HepG2 (cell line): Measurements from ENCODE around the gene SEPHS1. TPM values are rescaled to one million over a fixed set of nuclear protein-coding genes. Genes with fewer than 3 reads are reported as not detected.
A peak's percentile ranks its signal among the peaks of the same experiment; 100 is the strongest.

Experiments
- ATAC-seq: fragments of 200-7000 bp; cut with Tn5 transposase; 3 replicates; pipeline ENCODE4 v1.9.1; 2020; ENCODE audit warnings: mild to moderate bottlenecking, moderate library complexity
- BruUV-seq: library from RNA; stranded (reverse); fragments of 400-500 nt; replicated peaks from 2 replicates; lab custom pipeline; 2021; lab: Mats Ljungman, UMichigan
- CTCF ChIA-PET: fragments of 300-600 bp; formaldehyde crosslinking; extraction: SDS; loops from one replicate; lab custom pipeline; 2021; ENCODE audit warnings: low total read pairs, inconsistent platforms, low intra/inter-chr PET ratio; lab: Yijun Ruan, JAX
- POLR2A ChIA-PET: fragments of 350-600 bp; sonication (Branson Sonifier 250); formaldehyde crosslinking; loops from one replicate; lab custom pipeline; 2020; ENCODE audit warnings: antibody characterized with exemption, inconsistent platforms; lab: Yijun Ruan, JAX
- DNase-seq: peaks from one replicate; pipeline ENCODE4 v3.0.0-alpha.2; 2015; ENCODE audit warnings: low spot score
- FAIRE-seq: peaks from 3 replicates; lab custom pipeline; 2011; peaks lifted over from hg19 to GRCh38; lab: Jason Lieb, UNC
- H2AFZ ChIP-seq: one replicate; pipeline ENCODE4 v1.6.1; 2011; ENCODE audit warnings: low read length, inconsistent platforms
- H3K27ac ChIP-seq: fragments of 300-600 bp; 3 replicates; pipeline ENCODE4 v1.8.0; 2011; ENCODE audit warnings: mixed run types, mild to moderate bottlenecking, mixed read lengths, low read length, inconsistent platforms; ENCODE audit not compliant: insufficient read depth; ENCODE audit errors: extremely low read length
- H3K27me3 ChIP-seq, 2 experiments: fragments of 200-600 bp in 1 of 2; 2 replicates in 1 of 2; 3 replicates in 1 of 2; pipeline versions ENCODE4 v1.6.0 to v1.8.0; 2011; ENCODE audit warnings: low read length in 2 of 2, mild to moderate bottlenecking in 2 of 2, moderate library complexity in 2 of 2, inconsistent platforms in 1 of 2; ENCODE audit not compliant: insufficient read depth in 2 of 2, control insufficient read depth in 1 of 2
- H3K36me3 ChIP-seq, 2 experiments: fragments of 200-600 bp in 1 of 2; replicated peaks in 1 of 2; 2 replicates in 1 of 2; 3 replicates in 1 of 2; pipeline versions ENCODE4 v1.5.1 to v1.8.0; 2011; ENCODE audit warnings: low read length in 2 of 2, inconsistent platforms in 1 of 2; ENCODE audit not compliant: insufficient read depth in 2 of 2, control insufficient read depth in 1 of 2
- H3K4me1 ChIP-seq: 2 replicates; pipeline ENCODE4 v1.5.1; 2012; ENCODE audit warnings: low read length, inconsistent platforms; ENCODE audit not compliant: insufficient read depth
- H3K4me2 ChIP-seq: 2 replicates; pipeline ENCODE4 v1.6.0; 2011; ENCODE audit warnings: low read depth, low read length, inconsistent platforms
- H3K4me3 ChIP-seq, 3 experiments: fragments of 200-600 bp in 1 of 3; sonication (generic), shearing (Covaris generic) in 1 of 3; replicated peaks in 1 of 3; 2 replicates each; pipeline ENCODE4 v1.5.1; 2011 to 2016; ENCODE audit warnings: low read length in 3 of 3, inconsistent platforms in 2 of 3, low read depth in 2 of 3, mild to moderate bottlenecking in 2 of 3, control low read depth in 1 of 3, mixed read lengths in 1 of 3; ENCODE audit not compliant: insufficient read depth in 1 of 3
- H3K79me2 ChIP-seq: one replicate; pipeline ENCODE4 v1.6.1; 2011; ENCODE audit warnings: low read length, inconsistent platforms; ENCODE audit not compliant: insufficient read depth
- H3K9ac ChIP-seq: 2 replicates; pipeline ENCODE4 v1.6.0; 2011; ENCODE audit warnings: mild to moderate bottlenecking, low read depth, low read length, inconsistent platforms; ENCODE audit not compliant: insufficient read depth
- H3K9me3 ChIP-seq: 2 replicates; pipeline ENCODE4 v1.5.1; 2012; ENCODE audit warnings: mild to moderate bottlenecking, low read length
- H4K20me1 ChIP-seq: 2 replicates; pipeline ENCODE4 v1.6.0; 2011; ENCODE audit warnings: inconsistent platforms, mild to moderate bottlenecking, low read length, moderate library complexity; ENCODE audit not compliant: insufficient read depth
- AGO2 ChIP-seq: fragments of 200-400 bp; formaldehyde crosslinking; optimal IDR thresholded peaks from 2 replicates; pipeline ENCODE3; 2017; ENCODE audit warnings: mild to moderate bottlenecking, low read depth, low read length, moderate library complexity
- NFYB ChIP-seq: sonication (generic); formaldehyde crosslinking; IDR thresholded peaks from 2 replicates; pipeline ENCODE4 v1.4.0; 2020; ENCODE audit warnings: missing genetic modification reagents
- SMAD1 ChIP-seq: sonication (generic); formaldehyde crosslinking; IDR thresholded peaks from 2 replicates; pipeline ENCODE4 v1.4.0; 2020; ENCODE audit warnings: missing genetic modification reagents, low read depth, mild to moderate bottlenecking, borderline replicate concordance
- SRY ChIP-seq: sonication (generic); formaldehyde crosslinking; IDR thresholded peaks from 2 replicates; pipeline ENCODE4 v1.8.0; 2022; ENCODE audit warnings: mild to moderate bottlenecking, missing genetic modification reagents
- ZIK1 ChIP-seq: sonication (generic); formaldehyde crosslinking; IDR thresholded peaks from 2 replicates; pipeline ENCODE4 v1.5.0; 2020; ENCODE audit warnings: mild to moderate bottlenecking, low read depth, missing genetic modification reagents, borderline replicate concordance
- ZNF10 ChIP-seq: sonication (generic); formaldehyde crosslinking; IDR thresholded peaks from 2 replicates; pipeline ENCODE4 v1.4.0; 2020; ENCODE audit warnings: mild to moderate bottlenecking, low read depth, missing genetic modification reagents, borderline replicate concordance
- ZNF331 ChIP-seq: sonication (generic); formaldehyde crosslinking; IDR thresholded peaks from 2 replicates; pipeline ENCODE4 v1.4.0; 2020; ENCODE audit warnings: missing genetic modification reagents
- ZNF382 ChIP-seq: sonication (generic); formaldehyde crosslinking; IDR thresholded peaks from 2 replicates; pipeline ENCODE4 v1.5.0; 2020; ENCODE audit warnings: missing genetic modification reagents, mild to moderate bottlenecking, borderline replicate concordance
- ZNF839 ChIP-seq: sonication (generic); formaldehyde crosslinking; IDR thresholded peaks from 2 replicates; pipeline ENCODE4 v1.4.0; 2020; ENCODE audit warnings: missing genetic modification reagents, mild to moderate bottlenecking, borderline replicate concordance
- whole genome bisulfite sequencing: methylation state at CpG from one replicate; pipeline ENCODE4 v1.1.6; 2017; ENCODE audit warnings: low lambda C conversion rate; 5-methylcytosine and 5-hydroxymethylcytosine counted together
- in situ Hi-C: cut with HindIII; loops from 2 replicates; pipeline ENCODE4 v1.10.0; 2017; ENCODE audit warnings: low pct_unique_long_range_greater_than_20kb; ENCODE audit not compliant: extremely low pct_ligation_motif_present
- intact Hi-C: fragments of 100-400 bp; cut with micrococcal nuclease; formaldehyde crosslinking; loops from one replicate; pipeline ENCODE4 v1.10.0; 2022; ENCODE audit not compliant: unreplicated experiment
- polyA plus RNA-seq, 8 experiments: library from polyadenylated mRNA; depleted of rRNA in 3 of 8; stranded (reverse) in 7 of 8; unstranded in 1 of 8; fragments of >200 nt; fragmentation: Illumina TruSeq in 4 of 8; extraction: Trizol in 4 of 8; gene quantifications; 2 replicates each; pipeline versions ENCODE4 v1.2.1 to v1.2.3, GENCODE V29; 2011 to 2016; ENCODE audit warnings: low read depth in 4 of 8, missing spikeins in 1 of 8, mixed read lengths in 1 of 8; ENCODE audit not compliant: insufficient read depth in 1 of 8
- total RNA-seq, 5 experiments: library from RNA; depleted of rRNA; stranded (reverse); fragments of >200 nt; fragmentation: Illumina TruSeq; extraction: Trizol; gene quantifications; 2 replicates each; pipeline ENCODE4 v1.2.3, GENCODE V29; 2016; ENCODE audit warnings: low read depth in 1 of 5

SEPHS1 gene
- total and polyA plus RNA-seq, 2 of the 13 experiments (the other 11 are each of a cell fraction or from before 2014, with no cell fraction given) = 57.8 to 61.5 TPM

DNA sequence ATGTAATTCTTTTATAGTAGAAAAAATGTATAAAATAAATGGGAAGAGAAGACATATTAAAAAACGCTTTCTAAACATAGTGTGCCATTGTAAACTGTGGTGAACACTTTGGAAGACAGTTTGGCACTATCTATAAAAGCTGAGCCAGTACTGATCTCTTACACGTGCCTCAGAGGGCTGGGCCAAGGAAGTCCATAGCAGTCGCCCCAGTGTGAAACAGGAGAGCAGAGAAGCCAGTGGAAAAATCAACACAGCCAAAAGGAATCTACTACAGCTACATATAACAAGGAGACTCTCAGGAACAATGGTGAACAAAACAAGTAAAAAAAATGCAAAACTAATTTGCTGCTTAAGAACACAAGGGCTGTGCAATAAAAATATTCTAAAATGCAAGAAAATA is 20.6 kb downstream of the SEPHS1 start:
- Histone ChIP-seq H3K4me1 (no peaks in the 10 kb centered on the region), H3K4me3 (no peak overlapping the region), H2AFZ (no peak overlapping the region), H3K36me3 (peaks cover 22 to 70% of the 10 kb centered on the region in 2 experiments), H3K79me2 (no peaks in the 10 kb centered on the region), H4K20me1 (no peaks in the 10 kb centered on the region), H3K9me3 (no peaks in the 10 kb centered on the region), H3K9ac (no peak overlapping the region), H3K27me3 (no peaks in the 10 kb centered on the region), H3K27ac (no peak overlapping the region), H3K4me2 (no peak overlapping the region)
- no TSS peak for BruUV-seq
- intact Hi-C loops (no loop called here), in situ Hi-C loops (no loop called here)
- POLR2A ChIA-PET = no interaction called here
- TF ChIP-seq NFYB (CRISPR knock-in tag) = no peak
- no peak for TF ChIP-seq ZNF839 (CRISPR knock-in tag)
- no peak for TF ChIP-seq ZNF10 (CRISPR knock-in tag)
- no peak for TF ChIP-seq SMAD1
- no peak for TF ChIP-seq ZNF382 (CRISPR knock-in tag)
- TF ChIP-seq ZNF331 (CRISPR knock-in tag) = no peak
- no peak for TF ChIP-seq SRY
- FAIRE-seq (no peak), ATAC-seq (no peak), DNase-seq (no peak)
- CTCF ChIA-PET = no interaction called here
- WGBS = 90% methylated on average over 3 of the region's 3 CpGs

DNA sequence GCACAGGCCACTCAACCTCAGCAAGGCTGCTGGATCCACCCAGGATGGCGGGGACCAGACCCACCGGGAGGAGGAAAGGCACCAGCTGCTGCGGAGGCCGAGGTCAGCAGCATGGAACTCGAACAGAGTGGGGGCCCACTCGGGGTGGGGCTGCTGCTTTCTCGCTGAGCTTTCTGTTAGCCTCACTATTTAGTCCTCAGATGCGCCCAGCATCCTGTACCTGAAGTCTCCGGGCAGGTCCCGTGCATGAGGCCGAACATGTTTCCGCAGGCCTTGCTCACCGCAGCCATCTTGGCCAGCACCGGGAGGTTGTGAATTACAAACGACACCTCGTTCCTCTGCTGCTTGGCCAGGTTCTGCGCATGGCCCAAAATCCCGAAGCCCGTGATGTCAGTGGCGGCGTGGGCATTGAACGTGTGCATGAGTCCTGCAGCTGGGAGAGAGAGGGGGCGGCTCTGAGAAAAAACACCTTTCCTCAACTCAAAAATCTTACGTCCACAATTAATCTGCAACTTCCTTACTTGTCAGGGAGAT is 25.4 kb downstream of the SEPHS1 start:
- Histone ChIP-seq H3K36me3 (peaks cover 6 to 49% of the 10 kb centered on the region in 2 experiments; a peak in 4 of 5 replicates), H3K9ac (no peak overlapping the region), H3K27me3 (no peaks in the 10 kb centered on the region), H2AFZ (no peak overlapping the region), H3K4me2 (no peak overlapping the region), H3K4me1 (no peaks in the 10 kb centered on the region), H3K4me3 (no peak overlapping the region), H3K27ac (no peak overlapping the region), H4K20me1 (no peaks in the 10 kb centered on the region), H3K79me2 (no peaks in the 10 kb centered on the region), H3K9me3 (no peaks in the 10 kb centered on the region)
- WGBS = 96% methylated on average over 21 of the region's 24 CpGs
- intact Hi-C loops (no loop called here), in situ Hi-C loops (no loop called here)
- ChIA-PET CTCF (no interaction called here), POLR2A (no interaction called here)
- FAIRE-seq (no peak), DNase-seq (no peak), ATAC-seq (no peak)
- TF ChIP-seq AGO2 (peak; percentile 58), ZIK1 (no peak)
- no TSS peak for BruUV-seq
